Stimulated activated CD8-positive, alpha-beta memory T cell treated with anti-CD3 and anti-CD28 coated beads, Interleukin-12 subunit alpha, Interleukin-12 subunit beta, amount 100 ng/mL, for 24 hours (primary cell): ENCODE results near the gene RPS3.

Experiments
- DNase-seq: peaks from one replicate; pipeline ENCODE4 v3.0.0-alpha.2; 2020; ENCODE audit errors: extremely low read depth

RPS3 gene

DNA sequence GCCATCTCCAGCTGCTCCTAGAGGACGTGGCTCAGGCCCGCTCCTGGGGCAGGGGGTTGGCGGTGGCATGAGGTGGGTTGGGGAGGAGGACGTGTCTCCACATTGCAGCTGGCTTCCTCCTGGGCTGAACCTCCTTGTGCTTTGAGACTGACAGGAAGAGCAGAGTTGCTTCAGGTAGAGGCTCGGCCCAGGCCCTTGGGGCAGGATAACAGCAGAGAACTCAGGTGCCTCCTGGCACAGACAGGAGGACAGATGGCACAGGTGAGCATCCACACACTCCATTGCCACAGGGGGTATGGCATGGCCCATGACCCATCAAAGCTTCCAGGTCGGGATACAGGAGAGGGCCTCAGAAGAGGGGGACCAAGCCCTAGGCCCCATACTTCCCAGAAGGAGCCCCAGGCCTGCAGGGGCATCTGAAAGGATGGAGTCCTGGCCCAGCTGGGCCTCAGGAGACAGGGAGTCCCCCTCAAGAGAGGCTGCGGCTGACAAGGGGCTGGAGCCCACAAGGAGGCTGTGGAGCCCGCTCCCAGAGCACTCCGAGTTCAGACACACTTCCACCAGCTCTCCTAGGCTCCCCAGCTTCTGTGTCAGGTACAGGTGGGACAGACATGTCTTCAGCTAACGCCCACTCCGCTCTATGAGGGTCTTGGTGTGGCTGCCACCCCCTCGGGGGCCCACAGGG, 35.7 kb downstream of the RPS3 start:
- DNase-seq, result no peak

GRCh38 chr11:75435571-75435925, 36.2 kb downstream of the RPS3 start:
- DNase-seq, result no peak

GRCh38 chr11:75436806-75437205, 37.5 kb downstream of the RPS3 start:
- DNase-seq, result no peak

- DNase-seq, result no peak
Observed at GRCh38 chr11:75437966-75438659, 38.8 kb downstream of the RPS3 start.

- no peak for DNase-seq
Observed at GRCh38 chr11:75439026-75439425, 39.7 kb downstream of the RPS3 start.

GRCh38 chr11:75439495-75440120, 40.3 kb downstream of the RPS3 start:
- DNase-seq, result no peak

DNA sequence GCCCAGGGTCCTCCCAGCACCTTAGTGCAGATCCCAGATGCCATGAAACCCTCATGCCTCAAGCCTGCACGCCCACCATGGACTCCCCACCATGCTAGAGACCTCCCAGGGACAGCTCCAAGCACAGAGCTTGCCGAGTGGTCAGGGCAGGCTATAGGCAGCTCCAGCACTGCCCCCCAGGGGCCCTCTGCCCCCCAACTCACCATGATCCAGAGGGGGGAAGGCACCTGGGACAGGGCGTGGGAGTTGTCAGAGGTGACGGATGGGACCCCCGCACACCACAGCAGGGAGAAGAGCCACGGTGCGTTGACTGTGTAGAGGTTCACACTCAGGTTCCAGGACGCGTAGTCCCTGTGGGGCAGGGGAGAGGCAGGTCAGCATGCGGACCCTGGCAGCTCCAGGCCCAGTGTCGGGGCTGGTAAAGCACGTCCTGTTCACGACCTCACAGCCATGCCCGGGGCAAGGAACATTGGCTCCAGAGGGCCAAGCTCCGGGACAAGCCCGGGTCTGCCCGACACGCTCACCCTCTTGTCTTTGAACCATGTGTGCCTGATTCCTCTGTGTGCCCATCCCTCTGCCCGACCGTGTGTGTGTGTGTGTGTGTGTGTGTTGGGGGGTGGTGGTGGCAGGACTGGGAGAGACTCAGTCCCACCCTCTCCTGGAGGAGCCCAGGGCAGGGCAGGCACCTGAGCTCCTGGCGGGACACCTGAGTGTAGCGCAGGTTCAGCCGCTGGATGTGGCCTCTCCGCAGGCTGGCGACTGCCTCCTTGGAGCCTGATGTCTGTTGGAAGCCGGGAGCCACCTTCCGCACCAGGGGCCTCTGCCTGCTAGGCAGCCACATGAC, 41.9 kb downstream of the RPS3 start:
- DNase-seq, result no peak

DNA sequence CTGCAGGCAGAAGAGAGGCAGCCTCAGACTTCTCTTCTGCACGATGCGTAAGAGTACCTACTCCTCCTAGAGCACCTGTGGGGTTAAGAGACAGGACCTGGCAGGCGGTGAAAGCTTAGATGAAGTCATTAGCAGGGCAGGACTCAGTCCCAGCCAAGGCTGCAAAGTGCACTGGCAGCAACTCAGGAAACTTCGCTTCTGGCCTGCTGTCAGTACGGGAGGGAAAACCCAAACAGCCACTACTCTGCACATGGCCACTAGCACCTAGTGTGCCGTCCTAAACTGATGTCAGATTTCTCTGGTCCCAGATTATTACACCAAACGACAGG, 42.5 kb downstream of the RPS3 start:
- no peak for DNase-seq

- DNase-seq, result no peak
Observed at GRCh38 chr11:75442161-75442885, 43.0 kb downstream of the RPS3 start.

DNA sequence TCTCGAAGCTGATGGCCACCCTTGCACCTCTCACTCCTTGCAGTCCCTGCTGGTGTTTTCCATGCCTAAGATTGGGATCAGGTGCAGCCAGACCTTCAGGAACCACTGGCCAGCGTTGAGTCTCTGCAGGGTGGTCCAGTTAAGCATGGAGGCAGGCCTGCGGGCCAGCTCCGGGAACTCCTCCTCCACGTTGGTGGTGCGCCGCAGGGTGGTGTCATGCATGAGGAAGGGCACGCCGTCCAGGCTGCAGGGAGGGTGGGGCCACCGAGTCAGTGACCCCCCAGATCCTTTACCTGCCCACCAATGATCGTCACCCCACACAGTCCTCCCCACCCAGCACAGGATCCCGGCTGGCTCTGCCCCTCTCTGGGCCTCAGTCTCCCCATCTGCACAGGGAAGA, 43.7 kb downstream of the RPS3 start:
- no peak for DNase-seq

GRCh38 chr11:75445315-75445953, 46.1 kb downstream of the RPS3 start:
- peak; percentile 34 for DNase-seq

GRCh38 chr11:75447415-75447814, 48.1 kb downstream of the RPS3 start:
- no peak for DNase-seq

- no peak for DNase-seq
Observed at GRCh38 chr11:75449271-75449670, 50.0 kb downstream of the RPS3 start.

GRCh38 chr11:75449776-75450175, 50.5 kb downstream of the RPS3 start:
- DNase-seq, result no peak

DNA sequence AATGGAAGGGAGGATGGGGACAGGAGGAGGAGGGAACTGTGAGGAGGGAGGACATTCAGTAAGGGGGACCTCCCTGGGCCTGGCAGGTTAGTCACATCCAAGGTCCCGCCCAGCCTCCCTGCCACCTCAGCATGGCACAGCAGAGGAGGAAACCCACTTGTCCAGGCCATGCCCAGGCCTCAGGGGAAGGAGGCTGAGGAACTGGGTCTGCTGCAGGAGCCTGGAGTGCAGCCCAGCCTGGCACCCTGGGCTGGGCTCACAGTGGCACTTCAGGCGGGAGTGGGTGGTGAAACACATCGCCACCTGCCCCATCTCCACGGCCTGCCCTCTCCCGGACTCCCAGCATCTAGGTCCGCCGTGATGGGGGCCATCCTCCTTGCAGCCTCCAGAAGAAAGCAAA, 50.9 kb downstream of the RPS3 start:
- DNase-seq, result no peak

DNA sequence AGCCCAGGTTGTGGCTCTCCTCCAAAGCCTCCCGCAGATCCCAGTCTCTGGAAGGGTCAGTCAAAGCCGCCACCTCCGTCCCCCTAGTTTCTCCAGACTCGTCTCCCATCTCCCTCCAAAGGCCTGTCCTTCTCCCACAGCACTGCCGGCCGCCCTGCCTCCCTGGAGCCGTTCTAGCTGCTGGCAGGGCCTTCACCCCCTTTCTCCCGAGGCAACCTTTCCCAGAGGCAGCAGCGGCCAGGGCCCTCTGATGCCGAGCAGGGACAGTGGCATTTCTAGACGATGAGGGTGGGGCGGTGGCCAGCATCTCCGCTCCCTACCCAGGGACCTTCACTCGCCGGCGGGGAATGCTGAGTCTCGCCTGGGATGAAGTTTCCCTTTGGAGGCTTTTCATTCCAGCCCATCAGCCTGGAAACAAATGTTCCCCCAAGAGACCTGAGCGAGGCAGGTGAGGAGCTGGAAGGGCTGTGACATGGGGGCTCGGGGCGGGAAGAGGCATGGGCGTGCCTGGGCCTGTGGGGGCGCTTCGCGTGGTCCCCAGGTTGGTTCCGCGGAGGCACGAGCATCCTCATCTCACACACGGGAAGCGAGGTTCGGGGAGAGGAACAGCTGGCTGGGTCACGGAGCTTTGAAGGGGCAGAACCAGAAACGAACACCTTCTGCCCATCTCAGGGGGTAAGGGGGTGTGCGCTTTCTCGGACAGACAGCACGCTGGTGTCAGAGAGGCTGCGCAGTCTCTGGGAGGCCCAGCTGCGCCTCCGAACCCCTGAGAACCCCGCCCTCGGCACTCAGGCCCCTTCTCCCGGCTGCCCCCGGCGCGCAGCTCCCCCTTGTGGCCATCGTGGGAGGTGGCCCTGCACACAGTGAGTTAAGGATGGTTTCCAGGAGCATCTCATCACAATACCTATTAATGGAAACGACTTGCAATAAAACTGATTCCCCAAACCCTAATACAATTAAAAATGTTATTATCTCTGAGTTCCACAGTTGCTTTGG, 51.8 kb downstream of the RPS3 start:
- no peak for DNase-seq

- no peak for DNase-seq
Observed at GRCh38 chr11:75453916-75454655, 54.8 kb downstream of the RPS3 start.

DNA sequence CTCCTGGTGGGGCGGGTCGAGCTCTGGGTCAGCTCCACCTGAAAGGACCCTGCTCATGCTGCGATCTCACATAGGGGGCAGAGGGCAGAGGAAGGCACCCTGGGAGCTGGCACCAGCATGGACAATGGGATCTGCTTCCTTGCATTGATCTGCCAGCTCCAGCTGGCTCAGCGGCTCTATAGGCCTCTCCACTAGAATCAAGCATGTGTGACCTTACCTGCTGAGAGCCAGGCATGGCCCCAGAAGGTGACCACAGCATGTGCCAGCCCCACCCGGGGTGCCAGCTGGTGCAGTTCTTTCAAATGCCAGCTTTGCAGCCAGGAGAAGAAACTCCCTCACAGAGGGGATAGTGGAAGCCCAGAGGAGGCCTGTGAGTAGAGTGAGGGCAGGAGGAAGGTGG, 55.7 kb downstream of the RPS3 start:
- no peak for DNase-seq
